Measurements from ENCODE around the gene PRORP. TPM values are rescaled to one million over a fixed set of nuclear protein-coding genes. Genes with fewer than 3 reads are reported as not detected.

The PRORP gene
- total RNA-seq, 2 donors from 2014 or later = 12.5 to 21.8 TPM

DNA sequence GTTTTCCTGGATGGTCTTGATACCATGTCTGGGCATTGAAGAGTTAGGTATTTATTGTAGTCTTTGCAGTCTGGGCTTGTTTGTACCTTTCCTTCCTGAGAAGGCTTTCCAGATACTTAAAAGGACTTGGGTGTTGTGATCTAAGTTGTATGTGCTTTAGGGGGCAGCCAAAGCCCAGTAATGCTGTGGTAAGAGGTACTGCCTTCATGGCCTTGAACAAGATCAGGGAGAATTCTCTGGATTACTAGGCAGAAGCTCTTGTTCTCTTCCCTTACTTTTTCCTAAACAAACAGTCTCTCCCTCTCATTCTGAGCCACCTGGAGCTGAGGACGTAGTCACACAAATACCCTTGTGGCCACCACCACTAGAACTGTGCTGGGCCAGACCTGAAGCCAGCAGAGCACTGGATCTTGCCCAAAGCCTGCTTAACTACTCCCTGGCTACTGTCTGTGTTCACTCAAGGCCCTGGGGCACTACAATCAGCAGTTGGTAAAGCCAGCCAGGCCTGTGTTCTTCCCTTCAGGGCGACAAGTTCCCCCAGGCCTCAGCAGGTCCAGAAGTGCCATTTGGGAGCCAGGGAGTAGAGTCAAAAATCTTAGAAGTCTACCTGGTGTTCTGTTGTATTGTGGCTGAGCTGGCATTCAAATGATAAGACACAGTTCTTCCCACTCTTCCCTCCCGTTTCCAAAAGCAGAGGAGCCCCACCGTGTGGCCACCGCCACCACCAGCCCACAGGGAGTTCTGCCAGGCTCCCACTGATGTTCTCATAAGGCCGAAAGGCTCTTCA lies 11.4 kb downstream of the PRORP start:
- H3K36me3 ChIP-seq (replicated peaks in 1 of 2; ENCODE audit: insufficient read depth in 1 of 2, low read depth in 2 of 2) = no peaks in the 10 kb centered on the region
- no peaks in the 10 kb centered on the region for H3K4me1 ChIP-seq
- no peak overlapping the region for H3K4me3 ChIP-seq
- 76 to 79% methylated on average over 6 of the region's 6 CpGs for WGBS, 2 donors
- no peaks in the 10 kb centered on the region for H3K27me3 ChIP-seq
- DNase-seq = no peak
- no peaks in the 10 kb centered on the region for H3K9me3 ChIP-seq
- ATAC-seq = no peak
- TF ChIP-seq, protein P1, sequence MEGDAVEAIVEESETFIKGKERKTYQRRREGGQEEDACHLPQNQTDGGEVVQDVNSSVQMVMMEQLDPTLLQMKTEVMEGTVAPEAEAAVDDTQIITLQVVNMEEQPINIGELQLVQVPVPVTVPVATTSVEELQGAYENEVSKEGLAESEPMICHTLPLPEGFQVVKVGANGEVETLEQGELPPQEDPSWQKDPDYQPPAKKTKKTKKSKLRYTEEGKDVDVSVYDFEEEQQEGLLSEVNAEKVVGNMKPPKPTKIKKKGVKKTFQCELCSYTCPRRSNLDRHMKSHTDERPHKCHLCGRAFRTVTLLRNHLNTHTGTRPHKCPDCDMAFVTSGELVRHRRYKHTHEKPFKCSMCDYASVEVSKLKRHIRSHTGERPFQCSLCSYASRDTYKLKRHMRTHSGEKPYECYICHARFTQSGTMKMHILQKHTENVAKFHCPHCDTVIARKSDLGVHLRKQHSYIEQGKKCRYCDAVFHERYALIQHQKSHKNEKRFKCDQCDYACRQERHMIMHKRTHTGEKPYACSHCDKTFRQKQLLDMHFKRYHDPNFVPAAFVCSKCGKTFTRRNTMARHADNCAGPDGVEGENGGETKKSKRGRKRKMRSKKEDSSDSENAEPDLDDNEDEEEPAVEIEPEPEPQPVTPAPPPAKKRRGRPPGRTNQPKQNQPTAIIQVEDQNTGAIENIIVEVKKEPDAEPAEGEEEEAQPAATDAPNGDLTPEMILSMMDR (IDR thresholded peaks at IDR 0.05) = no peak
- TF ChIP-seq POLR2A (IDR thresholded peaks at IDR 0.05) = no peak
- H3K27ac ChIP-seq = no peak overlapping the region
- intact Hi-C loops (cut with DNase I) = no loop called here

DNA sequence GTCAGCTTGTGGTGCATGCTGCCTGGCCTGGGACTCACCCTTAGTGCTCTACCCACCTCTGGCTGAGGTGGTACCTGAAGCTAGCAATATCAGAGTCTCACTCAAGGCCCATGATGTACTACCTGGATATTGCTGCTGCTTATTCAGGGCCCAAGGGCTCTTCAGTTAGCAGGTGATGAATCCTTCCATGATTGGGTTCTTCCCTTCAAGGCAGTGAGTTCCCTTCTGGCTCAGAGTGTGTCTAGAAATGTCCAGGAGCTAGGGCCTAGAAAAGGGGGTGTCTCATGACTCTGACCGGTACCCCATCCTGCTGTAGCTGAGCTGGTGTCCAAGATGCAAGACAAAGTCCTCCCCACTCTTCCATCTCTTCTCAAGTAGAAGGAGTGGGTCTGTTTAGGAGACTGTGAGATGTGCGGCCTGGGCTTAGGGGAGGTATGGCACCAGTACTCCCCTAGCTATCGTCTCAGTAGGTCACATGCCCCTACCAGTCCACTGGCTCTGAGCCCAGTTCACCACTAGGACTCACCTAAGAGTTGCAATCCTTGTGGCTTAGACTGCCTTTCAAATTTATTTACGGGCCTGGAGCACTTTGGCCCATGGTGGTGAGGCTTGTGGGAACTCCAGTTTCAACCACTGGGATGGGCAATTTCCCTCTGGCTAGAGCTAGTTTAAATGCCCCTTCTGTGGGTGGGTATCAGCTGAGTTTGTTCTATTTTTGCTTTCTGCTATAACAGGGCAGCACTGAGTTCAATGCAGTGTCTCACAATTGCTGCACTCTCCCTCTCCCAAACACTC lies 12.2 kb downstream of the PRORP start:
- Histone ChIP-seq H3K27ac (no peak overlapping the region), H3K9me3 (no peaks in the 10 kb centered on the region), H3K27me3 (no peaks in the 10 kb centered on the region), H3K4me3 (no peak overlapping the region), H3K4me1 (no peaks in the 10 kb centered on the region), H3K36me3 (replicated peaks in 1 of 2; ENCODE audit: insufficient read depth in 1 of 2, low read depth in 2 of 2) (no peaks in the 10 kb centered on the region)
- DNase-seq (no peak), ATAC-seq (no peak)
- intact Hi-C loops (cut with DNase I) = no loop called here
- TF ChIP-seq, protein P1 (IDR thresholded peaks at IDR 0.05) = no peak
- TF ChIP-seq POLR2A (IDR thresholded peaks at IDR 0.05) = no peak
- WGBS, 2 donors = 84 to 89% methylated on average over 4 of the region's 4 CpGs

DNA sequence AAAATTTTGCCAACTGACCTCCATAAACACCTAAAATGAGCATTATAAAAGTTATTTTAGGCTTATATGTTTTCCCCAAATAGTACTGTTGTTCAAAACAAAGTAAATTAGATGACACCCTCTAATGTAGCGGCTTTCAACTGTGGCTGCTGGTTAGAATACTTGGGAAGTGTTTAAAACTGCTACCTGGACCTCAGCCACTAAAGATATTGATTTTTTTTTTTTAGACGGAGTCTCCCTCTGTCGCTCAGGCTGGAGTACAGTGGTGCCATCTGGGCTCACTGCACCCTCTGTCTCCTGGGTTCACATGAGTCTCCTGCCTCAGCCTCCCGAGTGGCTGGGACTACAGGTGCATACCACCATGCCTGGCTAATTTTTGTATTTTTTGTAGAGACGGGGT lies 16.2 kb downstream of the PRORP start:
- no peaks in the 10 kb centered on the region for H3K36me3 ChIP-seq (replicated peaks in 1 of 2; ENCODE audit: insufficient read depth in 1 of 2, low read depth in 2 of 2)

DNA sequence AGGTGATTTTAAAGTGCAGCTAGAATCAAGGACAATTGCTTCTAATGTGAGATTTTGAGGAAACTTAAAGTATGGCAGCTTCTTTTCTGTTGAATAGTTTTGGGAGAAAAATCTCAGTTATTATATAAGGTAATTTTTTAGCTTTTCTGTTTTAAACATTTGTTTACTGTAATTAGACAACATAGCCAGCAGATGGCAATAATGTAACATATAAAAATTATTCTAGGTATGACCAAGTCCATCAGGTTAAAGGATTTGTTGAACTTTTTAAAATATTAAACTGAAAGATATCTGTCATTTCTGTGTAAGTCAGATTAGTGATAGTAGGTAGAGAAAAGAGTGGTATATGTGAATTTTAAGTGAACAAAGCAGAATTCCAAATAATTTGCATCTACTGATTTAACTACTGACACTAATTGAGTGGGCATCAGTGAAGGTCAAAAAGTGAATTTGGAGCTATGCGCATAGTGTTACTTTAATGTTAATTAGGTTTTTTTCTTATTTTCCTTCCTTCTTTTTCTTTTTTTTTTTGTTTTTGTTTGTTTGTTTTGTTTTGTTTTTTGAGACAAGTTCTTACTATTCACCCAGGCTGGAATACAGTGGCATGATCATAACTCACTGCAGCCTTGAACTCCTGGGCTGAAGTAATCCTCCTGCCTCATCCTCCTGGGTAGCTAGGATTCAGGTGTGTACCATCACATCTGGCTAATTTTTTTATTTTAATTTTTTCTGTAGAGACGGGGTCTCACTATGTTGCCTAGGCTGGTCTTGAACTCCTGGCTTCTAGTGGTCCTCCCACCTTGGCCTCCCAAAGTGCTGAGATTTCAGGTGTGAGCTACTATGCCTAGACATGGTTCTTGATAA lies 18.6 kb downstream of the PRORP start:
- Histone ChIP-seq H3K9me3 (no peaks in the 10 kb centered on the region), H3K27me3 (no peaks in the 10 kb centered on the region), H3K4me1 (no peaks in the 10 kb centered on the region), H3K27ac (no peak overlapping the region), H3K4me3 (no peak overlapping the region), H3K36me3 (replicated peaks in 1 of 2; ENCODE audit: insufficient read depth in 1 of 2, low read depth in 2 of 2) (no peaks in the 10 kb centered on the region)
- 94 to 100% methylated on average over 2 of the region's 2 CpGs for WGBS, 2 donors
- ATAC-seq = no peak
- TF ChIP-seq, protein P1 (IDR thresholded peaks at IDR 0.05) = peak in 5 of 7 experiments; percentile 18 to 67 (median 46)
- no peak for TF ChIP-seq POLR2A (IDR thresholded peaks at IDR 0.05)
- no peak for DNase-seq
- intact Hi-C loops (cut with DNase I) = loop anchor here (5.0 kb wide), 1 partner anchor 271 kb away; no protein-coding TSS in a partner anchor

More for the DNA sequence above, 16.2 kb downstream of the PRORP start:
- WGBS, 2 donors = 55% methylated on average over 5 of the region's 5 CpGs
- H3K9me3 ChIP-seq = no peaks in the 10 kb centered on the region
- H3K27ac ChIP-seq = no peak overlapping the region
- H3K27me3 ChIP-seq = no peaks in the 10 kb centered on the region
- no peak for DNase-seq
- intact Hi-C loops (cut with DNase I) = no loop called here
- TF ChIP-seq POLR2A (IDR thresholded peaks at IDR 0.05) = no peak
- TF ChIP-seq, protein P1 (IDR thresholded peaks at IDR 0.05) = no peak
- no peak for ATAC-seq
- no peaks in the 10 kb centered on the region for H3K4me1 ChIP-seq
- H3K4me3 ChIP-seq = no peak overlapping the region

All from body of pancreas (tissue), 4 donors.